ENCODE data around the gene E2F2.

The E2F2 gene

DNA sequence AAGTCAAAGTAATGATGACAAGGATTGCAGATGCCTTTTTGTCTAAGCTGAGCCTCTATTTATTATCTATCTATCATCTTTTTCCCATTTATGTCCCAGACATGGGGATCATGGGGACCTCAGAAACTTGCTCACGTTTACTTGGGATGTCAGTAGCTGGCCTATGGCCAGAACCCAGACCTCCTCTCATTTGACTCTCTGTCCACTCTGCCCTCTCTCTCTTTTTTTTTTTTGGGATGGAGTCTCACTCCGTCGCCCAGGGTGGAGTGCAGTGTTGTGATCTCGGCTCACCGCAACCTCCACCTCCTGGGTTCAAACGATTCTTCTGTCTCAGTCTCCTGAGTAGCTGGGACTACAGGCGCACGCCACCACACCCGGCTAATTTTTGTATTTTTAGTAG, 32.0 kb upstream of the E2F2 start:
- Histone ChIP-seq H3K4me1 (ENCODE audit: control extremely low read depth in 1 of 4, control insufficient read depth in 4 of 4, insufficient read depth in 4 of 4, low read length in 3 of 4) (peaks cover 7 to 54% (median 43%) of the 10 kb centered on the region in 4 experiments), H3K9me3 (ENCODE audit: control extremely low read depth in 1 of 5, control insufficient read depth in 4 of 5, insufficient read depth in 2 of 5, low read depth in 1 of 5, low read length in 4 of 5) (no peaks in the 10 kb centered on the region), H3K4me3 (ENCODE audit: control insufficient read depth in 1 of 7, extremely low read depth in 1 of 7, insufficient read depth in 4 of 7, low read depth in 2 of 7, low read length in 6 of 7) (no peak overlapping the region), H3K36me3 (ENCODE audit: control insufficient read depth in 4 of 4, insufficient read depth in 4 of 4, low read length in 3 of 4) (no peaks in the 10 kb centered on the region), H3K27me3 (replicated peaks in 2 of 5; ENCODE audit: control insufficient read depth in 4 of 5, insufficient read depth in 5 of 5, low read length in 4 of 5) (peaks cover 0 to 91% (median 30%) of the 10 kb centered on the region in 5 experiments), H3K27ac (ENCODE audit: insufficient read depth in 1 of 2, low read depth in 1 of 2, low read length in 2 of 2, poor library complexity in 1 of 2, severe bottlenecking in 2 of 2) (no peak overlapping the region)
- DNase-seq: no peak
- ChIA-PET CTCF (interaction anchor here (0.6 to 25.1 kb wide), 4 partner anchors 13 to 71 kb away, joined by 3 to 405 read pairs (median 4); no protein-coding TSS in a partner anchor), POLR2A (no interaction called here)
- WGBS (ENCODE audit: insufficient coverage): 55% methylated on average over 1 of the region's 9 CpGs

GRCh38 chr1:23562137-23562876, 31.3 kb upstream of the E2F2 start:
- 4% methylated on average over 11 of the region's 19 CpGs for WGBS (ENCODE audit: insufficient coverage)
- ChIA-PET POLR2A (interaction anchor here (0.7 kb wide), 1 partner anchor 1671 kb away, joined by 3 read pairs; no protein-coding TSS in a partner anchor), CTCF (interaction anchor here (0.5 to 25.1 kb wide), 5 partner anchors 13 to 71 kb away, joined by 3 to 405 read pairs (median 3); no protein-coding TSS in a partner anchor)
- Histone ChIP-seq H3K9me3 (ENCODE audit: control extremely low read depth in 1 of 5, control insufficient read depth in 4 of 5, insufficient read depth in 2 of 5, low read depth in 1 of 5, low read length in 4 of 5) (no peaks in the 10 kb centered on the region), H3K36me3 (ENCODE audit: control insufficient read depth in 4 of 4, insufficient read depth in 4 of 4, low read length in 3 of 4) (no peaks in the 10 kb centered on the region), H3K27ac (ENCODE audit: insufficient read depth in 1 of 2, low read depth in 1 of 2, low read length in 2 of 2, poor library complexity in 1 of 2, severe bottlenecking in 2 of 2) (peak overlapping the region; percentile 6 to 69), H3K4me1 (ENCODE audit: control extremely low read depth in 1 of 4, control insufficient read depth in 4 of 4, insufficient read depth in 4 of 4, low read length in 3 of 4) (peaks cover 7 to 51% (median 41%) of the 10 kb centered on the region in 4 experiments), H3K4me3 (ENCODE audit: control insufficient read depth in 1 of 7, extremely low read depth in 1 of 7, insufficient read depth in 4 of 7, low read depth in 2 of 7, low read length in 6 of 7) (no peak overlapping the region), H3K27me3 (replicated peaks in 2 of 5; ENCODE audit: control insufficient read depth in 4 of 5, insufficient read depth in 5 of 5, low read length in 4 of 5) (peaks cover 0 to 92% (median 33%) of the 10 kb centered on the region in 5 experiments)
- DNase-seq: peak; percentile 84 to 97 (median 90)

- peaks cover 7 to 46% (median 39%) of the 10 kb centered on the region in 4 experiments for H3K4me1 ChIP-seq (ENCODE audit: control extremely low read depth in 1 of 4, control insufficient read depth in 4 of 4, insufficient read depth in 4 of 4, low read length in 3 of 4)
- no peak for DNase-seq
- H3K27ac ChIP-seq (ENCODE audit: insufficient read depth in 1 of 2, low read depth in 1 of 2, low read length in 2 of 2, poor library complexity in 1 of 2, severe bottlenecking in 2 of 2): peak overlapping the region; percentile 6 to 69
- H3K4me3 ChIP-seq (ENCODE audit: control insufficient read depth in 1 of 7, extremely low read depth in 1 of 7, insufficient read depth in 4 of 7, low read depth in 2 of 7, low read length in 6 of 7): no peak overlapping the region
- ChIA-PET CTCF (interaction anchor here (0.5 to 25.1 kb wide), 3 partner anchors 18 to 72 kb away, joined by 3 to 405 read pairs (median 4); no protein-coding TSS in a partner anchor), POLR2A (no interaction called here)
- H3K36me3 ChIP-seq (ENCODE audit: control insufficient read depth in 4 of 4, insufficient read depth in 4 of 4, low read length in 3 of 4): no peaks in the 10 kb centered on the region
- no peaks in the 10 kb centered on the region for H3K9me3 ChIP-seq (ENCODE audit: control extremely low read depth in 1 of 5, control insufficient read depth in 4 of 5, insufficient read depth in 2 of 5, low read depth in 1 of 5, low read length in 4 of 5)
- H3K27me3 ChIP-seq (replicated peaks in 2 of 5; ENCODE audit: control insufficient read depth in 4 of 5, insufficient read depth in 5 of 5, low read length in 4 of 5): peaks cover 0 to 92% (median 35%) of the 10 kb centered on the region in 5 experiments
- WGBS (ENCODE audit: insufficient coverage): no CpG with 5 or more reads among the region's 2 CpGs
These were observed 30.7 kb upstream of the E2F2 start for GRCh38 chr1:23561813-23562100.

- Histone ChIP-seq H3K4me3 (ENCODE audit: control insufficient read depth in 1 of 7, extremely low read depth in 1 of 7, insufficient read depth in 4 of 7, low read depth in 2 of 7, low read length in 6 of 7) (no peak overlapping the region), H3K27me3 (replicated peaks in 2 of 5; ENCODE audit: control insufficient read depth in 4 of 5, insufficient read depth in 5 of 5, low read length in 4 of 5) (peaks cover 0 to 92% (median 35%) of the 10 kb centered on the region in 5 experiments), H3K4me1 (ENCODE audit: control extremely low read depth in 1 of 4, control insufficient read depth in 4 of 4, insufficient read depth in 4 of 4, low read length in 3 of 4) (peaks cover 7 to 46% (median 39%) of the 10 kb centered on the region in 4 experiments), H3K27ac (ENCODE audit: insufficient read depth in 1 of 2, low read depth in 1 of 2, low read length in 2 of 2, poor library complexity in 1 of 2, severe bottlenecking in 2 of 2) (no peak overlapping the region), H3K9me3 (ENCODE audit: control extremely low read depth in 1 of 5, control insufficient read depth in 4 of 5, insufficient read depth in 2 of 5, low read depth in 1 of 5, low read length in 4 of 5) (no peaks in the 10 kb centered on the region), H3K36me3 (ENCODE audit: control insufficient read depth in 4 of 4, insufficient read depth in 4 of 4, low read length in 3 of 4) (no peaks in the 10 kb centered on the region)
- POLR2A ChIA-PET: no interaction called here
- CTCF ChIA-PET: interaction anchor here (0.5 to 25.1 kb wide), 3 partner anchors 17 to 72 kb away, joined by 3 to 405 read pairs (median 4); no protein-coding TSS in a partner anchor
- 18% methylated on average over 5 of the region's 6 CpGs for WGBS (ENCODE audit: insufficient coverage)
- no peak for DNase-seq
These were observed 30.2 kb upstream of the E2F2 start for GRCh38 chr1:23561076-23561812.

DNA sequence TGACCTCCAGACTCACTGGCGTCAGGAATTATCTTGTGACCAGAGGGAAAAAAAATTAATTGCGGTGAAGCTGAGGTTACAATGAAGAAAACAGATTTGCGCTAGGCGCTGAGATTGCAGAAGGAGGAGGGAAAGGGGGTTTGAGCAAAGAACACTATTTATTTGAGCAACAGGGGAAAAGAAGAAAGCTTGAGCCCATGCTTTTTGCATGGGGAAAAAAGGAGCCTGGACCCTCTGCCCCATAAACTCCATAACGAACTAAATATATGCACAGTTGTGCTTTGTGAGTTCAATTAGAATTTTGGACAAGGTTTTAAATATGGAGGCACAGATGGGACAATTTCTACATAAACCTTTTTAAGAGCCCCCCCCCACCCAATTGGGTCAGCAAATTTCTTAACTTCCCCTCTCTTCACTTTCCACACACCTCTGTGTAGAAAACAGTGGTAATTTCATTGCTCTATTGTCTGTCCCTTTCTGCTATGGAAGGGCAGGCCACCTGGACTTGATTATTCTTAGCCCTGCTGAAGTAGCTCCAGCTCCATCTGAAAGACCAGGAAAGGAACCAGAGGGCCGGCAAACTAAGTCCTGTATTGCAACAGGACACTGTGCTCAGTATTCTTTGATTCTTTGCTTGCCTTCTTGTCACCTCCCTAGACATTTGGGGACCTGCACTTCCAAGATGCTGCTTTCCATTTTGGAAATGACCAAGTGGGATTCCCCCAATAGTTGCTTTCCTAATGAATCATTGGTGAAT, 29.1 kb upstream of the E2F2 start:
- H3K4me3 ChIP-seq (ENCODE audit: control insufficient read depth in 1 of 7, extremely low read depth in 1 of 7, insufficient read depth in 4 of 7, low read depth in 2 of 7, low read length in 6 of 7): peak overlapping the region in 3 of 7 experiments; percentile 36 to 72 (median 38)
- no peaks in the 10 kb centered on the region for H3K9me3 ChIP-seq (ENCODE audit: control extremely low read depth in 1 of 5, control insufficient read depth in 4 of 5, insufficient read depth in 2 of 5, low read depth in 1 of 5, low read length in 4 of 5)
- H3K36me3 ChIP-seq (ENCODE audit: control insufficient read depth in 4 of 4, insufficient read depth in 4 of 4, low read length in 3 of 4): no peaks in the 10 kb centered on the region
- ChIA-PET CTCF (interaction anchor here (1.1 to 25.1 kb wide), 3 partner anchors 10 to 73 kb away, joined by 3 to 405 read pairs (median 3); no protein-coding TSS in a partner anchor), POLR2A (interaction anchor here (0.7 kb wide), 1 partner anchor 70 kb away, joined by 3 read pairs; no protein-coding TSS in a partner anchor)
- peak overlapping the region in 1 of 2 experiments; percentile 60 for H3K27ac ChIP-seq (ENCODE audit: insufficient read depth in 1 of 2, low read depth in 1 of 2, low read length in 2 of 2, poor library complexity in 1 of 2, severe bottlenecking in 2 of 2)
- peaks cover 0 to 87% (median 37%) of the 10 kb centered on the region in 5 experiments for H3K27me3 ChIP-seq (replicated peaks in 2 of 5; ENCODE audit: control insufficient read depth in 4 of 5, insufficient read depth in 5 of 5, low read length in 4 of 5)
- no peak for DNase-seq
- peaks cover 11 to 55% (median 44%) of the 10 kb centered on the region in 4 experiments for H3K4me1 ChIP-seq (ENCODE audit: control extremely low read depth in 1 of 4, control insufficient read depth in 4 of 4, insufficient read depth in 4 of 4, low read length in 3 of 4)
- 3% methylated on average over 5 of the region's 6 CpGs for whole genome bisulfite sequencing (ENCODE audit: insufficient coverage)

DNA sequence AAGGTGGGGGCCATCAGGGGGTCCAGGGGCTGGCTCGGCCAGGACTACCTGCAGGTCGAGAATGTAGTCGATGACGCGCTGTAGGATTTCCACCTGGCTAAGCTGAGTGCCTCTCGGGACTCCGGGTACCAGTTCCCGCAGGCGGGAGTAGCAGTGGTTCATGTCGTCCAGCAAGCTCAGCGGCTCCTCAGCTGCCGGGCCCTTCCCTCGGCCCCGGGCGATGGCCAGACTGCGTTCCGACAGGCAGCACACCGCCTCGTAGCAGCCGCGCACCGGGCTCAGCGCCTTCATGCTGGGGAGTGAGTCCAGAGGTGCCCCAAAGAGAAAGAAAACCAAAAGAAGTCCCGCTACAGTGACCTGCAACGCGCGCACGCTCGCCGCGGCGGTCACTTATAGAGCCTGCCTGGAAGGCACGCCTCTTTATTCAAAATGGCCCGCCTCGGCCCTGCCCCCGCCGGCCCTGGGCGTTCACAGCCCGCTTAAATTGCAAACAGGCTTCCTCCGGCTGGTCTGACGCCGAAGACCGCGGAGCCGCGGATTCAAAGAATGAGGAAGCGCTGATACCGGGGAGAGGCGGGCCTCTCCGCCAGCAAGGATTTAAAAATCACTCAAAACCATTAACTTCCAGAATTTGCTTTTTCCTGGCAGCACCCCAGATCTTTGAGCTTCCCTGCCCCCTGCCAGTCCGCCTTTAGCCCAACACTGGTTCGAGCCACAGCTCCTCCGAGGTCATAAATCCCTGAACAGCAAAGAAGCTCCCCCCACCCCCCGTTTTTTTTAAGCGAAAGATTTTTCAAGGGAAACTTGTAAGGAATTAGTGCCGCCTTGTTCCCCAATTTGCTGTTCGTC, 28.3 kb upstream of the E2F2 start, which contains the start of gene ID3:
Gene ID3, minus strand, starts transcription at position 366 of the 849 bp plus-strand sequence. Its CDS starts 75 bp downstream, at position 291.
- peaks cover 12 to 62% (median 48%) of the 10 kb centered on the region in 4 experiments for H3K4me1 ChIP-seq (ENCODE audit: control extremely low read depth in 1 of 4, control insufficient read depth in 4 of 4, insufficient read depth in 4 of 4, low read length in 3 of 4)

More for the DNA sequence above, 28.3 kb upstream of the E2F2 start, which contains the start of gene ID3:
- peak within 1 kb of the TSS; percentile 32 to 80 (median 72) for H3K4me3 ChIP-seq (ENCODE audit: control insufficient read depth in 1 of 7, extremely low read depth in 1 of 7, insufficient read depth in 4 of 7, low read depth in 2 of 7, low read length in 6 of 7)
- ChIA-PET CTCF (interaction anchor here (1.1 to 25.1 kb wide), 3 partner anchors 10 to 74 kb away, joined by 3 to 405 read pairs (median 3); no protein-coding TSS in a partner anchor), POLR2A (interaction anchor here (0.7 to 2.2 kb wide), 2 partner anchors 35 to 71 kb away, joined by 3 to 8 read pairs; no protein-coding TSS in a partner anchor)
- DNase-seq: peak; percentile 95 to 98 (median 97)
- no peaks in the 10 kb centered on the region for H3K36me3 ChIP-seq (ENCODE audit: control insufficient read depth in 4 of 4, insufficient read depth in 4 of 4, low read length in 3 of 4)
- H3K9me3 ChIP-seq (ENCODE audit: control extremely low read depth in 1 of 5, control insufficient read depth in 4 of 5, insufficient read depth in 2 of 5, low read depth in 1 of 5, low read length in 4 of 5): no peaks in the 10 kb centered on the region
- peaks cover 0 to 79% (median 32%) of the 10 kb centered on the region in 5 experiments for H3K27me3 ChIP-seq (replicated peaks in 2 of 5; ENCODE audit: control insufficient read depth in 4 of 5, insufficient read depth in 5 of 5, low read length in 4 of 5)
- peak within 1 kb of the TSS in 1 of 2 experiments; percentile 80 for H3K27ac ChIP-seq (ENCODE audit: insufficient read depth in 1 of 2, low read depth in 1 of 2, low read length in 2 of 2, poor library complexity in 1 of 2, severe bottlenecking in 2 of 2)
- under 1% methylated on average over 55 of the region's 57 CpGs for WGBS (ENCODE audit: insufficient coverage)
